ENCODE measurements around the gene ANKRD44.
"Not testable (repeated sequence)": the region's sequence is repeated elsewhere in the genome, so short reads cannot be mapped to it uniquely, and the experiment has no call there.

ANKRD44 gene

DNA sequence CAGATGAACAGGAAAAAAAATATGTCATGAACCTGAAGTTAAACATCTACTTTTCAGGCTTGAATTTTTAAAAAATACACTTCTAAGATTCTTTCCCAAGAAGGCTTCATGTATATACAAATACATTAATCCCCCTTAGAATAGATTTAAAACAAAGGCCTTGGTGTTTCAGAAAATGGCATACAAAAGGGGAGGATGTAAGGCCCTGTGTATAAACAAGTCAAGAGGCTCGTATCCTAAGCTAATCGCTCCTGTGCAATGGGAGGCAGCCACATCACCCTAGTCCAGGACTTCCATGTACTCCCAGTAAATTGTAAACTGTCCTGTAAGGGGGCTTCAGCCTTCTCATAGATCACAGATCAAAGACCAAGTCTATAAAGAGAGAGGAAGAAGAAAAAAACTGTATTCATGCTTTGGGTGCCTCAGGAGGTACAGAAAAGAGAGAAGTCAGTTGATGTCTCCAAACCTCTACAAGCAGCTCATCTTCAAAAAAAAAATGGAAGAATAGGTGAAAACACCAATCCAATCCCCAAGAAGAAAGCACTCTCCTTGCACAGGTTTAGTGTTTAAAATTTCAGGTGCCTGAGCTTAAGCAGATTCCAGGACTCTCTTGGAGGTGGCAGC lies 53.9 kb downstream of the ANKRD44 start:
- DNase-seq, result no peak

GRCh38 chr2:197256021-197256420 lies 54.6 kb downstream of the ANKRD44 start:
- no peak for DNase-seq

DNA sequence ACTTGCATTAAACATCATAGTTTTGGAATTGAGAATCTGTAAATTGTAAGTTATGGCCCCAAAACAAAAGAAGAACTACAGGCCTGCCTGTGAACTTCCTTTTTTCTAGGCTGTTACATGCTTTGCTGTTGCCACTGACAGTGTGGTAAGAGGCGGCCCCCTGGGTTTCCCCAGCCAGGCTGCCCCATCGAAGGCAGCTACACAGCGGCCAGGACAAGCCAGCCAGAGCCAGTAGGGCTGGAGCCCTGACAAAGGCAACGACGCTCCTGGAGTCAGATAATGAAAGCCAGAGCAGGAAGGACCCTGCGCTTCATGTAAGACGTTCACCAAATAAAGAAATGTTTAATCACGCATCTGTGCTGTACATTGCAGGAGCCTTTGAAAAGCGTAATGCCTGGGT lies 55.0 kb downstream of the ANKRD44 start:
- no peak for DNase-seq

DNA sequence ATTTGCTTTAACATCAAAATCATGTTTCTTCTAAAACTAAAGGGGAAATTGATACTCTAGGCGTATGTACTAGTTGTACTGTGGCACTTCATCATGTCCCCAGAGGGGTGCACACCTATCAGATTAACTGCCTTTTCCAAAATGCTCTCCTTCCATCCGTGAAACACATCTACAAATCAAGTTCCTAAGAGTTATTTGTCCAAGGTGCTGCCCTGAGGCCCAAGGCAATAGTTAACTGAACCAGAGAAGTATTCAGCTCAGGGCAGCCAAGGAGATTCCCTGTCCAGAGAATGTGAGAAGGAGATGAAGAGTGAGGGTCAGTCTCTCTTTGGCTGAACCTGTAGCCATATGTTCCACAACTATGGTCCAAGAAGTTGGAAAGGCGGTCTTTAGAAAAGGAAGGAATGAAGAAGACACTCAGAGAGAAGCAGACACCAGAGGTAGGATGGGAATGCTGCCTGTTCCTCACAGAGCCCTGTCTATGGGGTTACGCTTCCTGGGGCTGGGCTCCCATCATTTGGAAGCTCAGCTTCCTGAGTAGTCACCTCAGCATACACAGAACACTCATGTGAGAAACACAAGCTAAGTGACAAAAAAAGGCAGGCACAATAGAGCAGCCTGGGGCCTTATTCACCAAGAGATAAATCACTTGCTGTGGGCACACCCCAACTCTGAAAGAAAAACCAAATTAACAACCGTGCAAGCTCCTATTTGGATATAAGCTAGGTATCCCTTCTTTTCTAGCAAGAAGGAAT lies 55.6 kb downstream of the ANKRD44 start:
- no peak for DNase-seq

DNA sequence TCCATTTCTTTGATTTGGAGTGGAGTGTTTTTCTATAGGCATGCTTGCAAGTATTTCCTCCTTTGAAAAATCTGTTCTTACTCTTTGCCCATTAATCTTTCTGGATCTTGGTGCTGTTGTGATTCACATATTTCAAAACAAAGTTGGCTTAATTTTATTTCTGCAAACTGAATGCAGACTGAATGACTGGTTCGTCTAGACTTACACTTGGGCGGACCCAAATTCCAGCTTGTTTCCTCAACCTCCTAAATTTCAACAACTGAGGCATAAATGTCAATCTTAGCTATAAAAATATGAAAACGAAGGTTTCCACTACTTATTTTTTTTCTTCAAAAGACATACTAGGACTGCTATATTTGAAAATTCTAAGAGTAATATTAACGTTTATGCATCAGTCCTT lies 59.0 kb downstream of the ANKRD44 start:
- DNase-seq, result no peak

DNA sequence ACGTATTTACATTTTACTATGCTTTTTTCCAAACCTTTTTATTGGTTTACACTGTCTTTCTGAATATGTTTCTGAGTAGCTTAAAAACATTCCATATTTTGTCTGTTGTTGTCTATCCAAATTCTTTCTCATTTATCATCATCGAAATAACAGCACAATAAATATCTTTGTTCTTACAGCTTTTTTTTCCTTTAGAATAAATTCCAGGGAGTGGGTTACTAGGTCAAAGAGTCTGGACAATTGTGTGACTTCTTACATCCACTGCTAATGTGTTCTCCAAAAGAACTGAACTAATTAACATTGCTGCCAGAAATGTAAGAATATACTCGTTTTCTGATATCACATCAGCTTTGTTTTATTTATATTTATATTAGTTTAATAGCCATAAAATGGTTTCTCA lies 59.4 kb downstream of the ANKRD44 start:
- no peak for DNase-seq

- DNase-seq, result no peak
These were observed 60.5 kb downstream of the ANKRD44 start for GRCh38 chr2:197250084-197250397.

- no peak for DNase-seq
These were observed 61.0 kb downstream of the ANKRD44 start for GRCh38 chr2:197249381-197250083.

- no peak for DNase-seq
These were observed 62.0 kb downstream of the ANKRD44 start for GRCh38 chr2:197248623-197249022.

- DNase-seq, result no peak
These were observed 62.6 kb downstream of the ANKRD44 start for GRCh38 chr2:197248001-197248401.

GRCh38 chr2:197247083-197247482 lies 63.5 kb downstream of the ANKRD44 start:
- DNase-seq, result no peak

- no peak for DNase-seq
These were observed 64.5 kb downstream of the ANKRD44 start for GRCh38 chr2:197245829-197246804.

DNA sequence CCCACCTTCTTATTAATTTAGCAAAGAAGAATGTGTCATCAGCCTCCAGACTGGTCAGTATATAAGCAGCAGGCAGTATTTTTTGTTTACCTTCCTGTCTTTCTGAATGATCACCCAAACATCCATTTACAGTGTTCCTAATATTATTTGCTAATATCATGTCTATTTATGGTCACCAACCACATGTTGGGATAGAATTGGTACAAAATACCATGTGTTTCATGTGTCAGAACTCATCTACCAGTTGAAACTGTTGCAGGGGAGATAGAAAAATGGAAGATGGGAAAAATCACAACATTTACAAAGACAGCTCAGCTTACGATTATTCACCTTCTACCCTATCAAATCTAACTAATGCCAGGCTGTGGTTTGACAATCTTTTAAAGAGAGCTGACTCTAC lies 66.2 kb downstream of the ANKRD44 start:
- DNase-seq, result no peak

DNA sequence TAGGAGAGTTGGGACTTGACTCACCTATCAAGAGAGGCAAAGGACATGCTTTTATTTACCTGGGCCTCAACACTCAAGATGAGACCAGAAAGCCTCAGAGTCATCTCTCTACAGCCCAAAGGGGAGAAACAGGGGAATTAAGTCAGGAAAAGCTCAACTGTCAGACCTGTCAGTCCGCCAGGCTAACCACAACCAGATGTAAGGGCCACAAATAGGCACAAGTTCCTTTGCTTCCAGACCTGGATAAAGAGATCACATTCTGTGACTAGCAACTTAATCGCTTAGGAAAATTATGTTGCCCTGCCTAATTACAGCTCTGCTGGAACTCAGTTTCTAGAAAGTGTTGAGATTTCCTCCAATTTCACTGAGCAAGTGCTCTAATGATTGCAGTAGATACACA lies 67.9 kb downstream of the ANKRD44 start:
- no peak for DNase-seq

- no peak for DNase-seq
These were observed 69.0 kb downstream of the ANKRD44 start for GRCh38 chr2:197241596-197241995.

DNA sequence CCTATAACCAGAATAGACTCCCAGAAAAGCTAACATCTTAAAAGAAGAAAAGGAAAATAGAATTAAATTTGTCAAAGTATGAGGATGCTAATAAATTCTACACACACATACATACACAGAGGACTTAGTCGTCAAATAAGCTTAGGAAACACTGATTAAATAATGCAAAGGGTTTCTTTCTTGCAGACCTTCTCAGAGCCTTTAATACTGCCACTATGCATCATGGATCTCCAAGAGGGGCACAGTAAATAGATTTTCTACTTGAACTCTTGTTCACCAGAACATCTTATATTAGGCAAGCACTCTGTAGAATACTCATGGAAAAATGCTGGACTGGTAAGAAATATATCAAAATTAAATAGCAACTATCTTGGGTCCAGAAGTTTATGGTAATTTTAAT lies 69.4 kb downstream of the ANKRD44 start:
- no peak for DNase-seq

DNA sequence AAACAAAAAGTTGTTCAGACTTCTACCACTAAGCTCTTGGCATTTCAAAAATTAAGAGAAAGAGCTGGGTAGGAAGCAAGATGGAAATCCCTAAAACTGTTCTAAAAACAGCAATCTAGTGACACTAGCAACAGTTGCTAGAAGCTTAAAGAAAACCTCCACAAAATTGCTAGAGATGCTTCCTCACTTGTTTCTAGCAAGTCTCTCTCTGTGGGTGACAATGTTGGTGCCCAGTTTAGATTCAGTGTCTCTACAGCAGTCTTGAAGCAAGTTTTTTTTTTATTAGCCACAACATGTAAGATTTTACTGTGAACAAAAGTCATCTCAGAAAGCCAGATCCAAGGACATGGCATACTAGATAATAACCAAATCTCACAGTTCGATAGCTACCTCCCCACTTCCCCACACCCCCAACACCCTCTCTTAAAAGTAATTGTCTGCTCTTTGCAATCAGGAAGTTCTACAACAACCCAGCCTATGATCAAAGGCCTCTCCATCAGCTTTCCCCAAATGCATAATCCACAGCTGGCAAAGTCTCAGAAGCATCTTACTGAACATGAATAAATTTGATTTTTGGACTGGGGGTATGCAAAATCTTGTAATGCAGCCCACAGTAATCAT lies 70.0 kb downstream of the ANKRD44 start:
- no peak for DNase-seq

DNA sequence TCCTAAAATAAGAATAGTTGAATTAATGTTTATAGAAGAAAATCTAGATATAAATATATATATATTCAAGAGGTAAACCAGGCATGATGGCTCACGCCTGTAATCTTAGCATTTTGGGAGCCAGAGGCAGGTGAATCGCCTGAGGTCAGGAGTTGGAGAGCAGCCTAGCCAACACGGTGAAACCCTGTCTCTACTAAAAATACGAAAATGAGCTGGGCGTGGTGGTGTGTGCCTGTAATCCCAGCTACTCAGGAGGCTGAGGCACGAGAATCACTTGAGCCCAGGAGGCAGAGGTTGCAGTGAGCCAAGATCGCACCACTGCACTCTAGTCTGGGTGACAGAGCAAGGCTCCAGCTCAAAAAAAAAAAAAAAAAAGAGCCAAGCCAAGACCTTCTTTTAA lies 70.6 kb downstream of the ANKRD44 start:
- DNase-seq, result not testable (repeated sequence)

DNA sequence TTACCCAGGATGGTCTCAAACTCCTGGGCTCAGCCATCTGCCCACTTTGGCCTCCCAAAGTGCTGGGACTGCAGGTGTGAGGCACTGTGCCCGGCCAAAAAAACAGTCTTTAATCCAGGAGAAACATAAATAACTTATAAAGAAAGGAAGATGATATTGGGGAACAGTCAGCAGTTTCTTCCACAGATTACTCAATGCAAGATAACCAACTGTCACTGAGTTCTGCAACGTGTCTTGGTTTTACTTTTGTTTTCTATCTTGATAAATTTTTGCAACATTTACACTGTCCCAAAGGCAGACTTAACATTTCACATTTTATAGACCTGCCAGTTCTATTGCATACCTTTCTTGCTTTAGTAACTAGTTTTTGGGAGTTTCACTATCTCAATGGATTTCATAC lies 71.1 kb downstream of the ANKRD44 start:
- DNase-seq, result no peak

DNA sequence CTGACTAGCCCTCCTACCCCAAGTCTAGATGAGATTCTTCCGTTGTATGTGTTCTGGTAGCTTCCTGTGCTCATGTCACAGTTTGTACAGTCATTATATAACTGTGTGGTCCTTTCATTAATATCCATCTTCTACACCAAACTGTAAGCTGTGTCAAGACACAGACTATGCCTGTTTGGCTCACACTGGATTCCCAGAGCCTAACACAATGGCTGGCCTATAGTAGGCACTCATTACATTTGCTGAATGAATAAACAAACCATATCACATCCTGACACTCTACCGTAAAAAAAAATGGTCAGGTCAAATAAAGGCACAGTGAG lies 72.6 kb downstream of the ANKRD44 start:
- no peak for DNase-seq

GRCh38 chr2:197237291-197238042 lies 73.1 kb downstream of the ANKRD44 start:
- no peak for DNase-seq

- DNase-seq, result no peak
These were observed 73.8 kb downstream of the ANKRD44 start for GRCh38 chr2:197236816-197237215.

Measured in DMS53 (cell line).